ENCODE data around the gene RAPGEF4.

Gene RAPGEF4

GRCh38 chr2:172917716-172918115, 182.1 kb downstream of the RAPGEF4 start:
- DNase-seq: no peak

- no peak for DNase-seq
Observed at GRCh38 chr2:172919732-172920131, 184.1 kb downstream of the RAPGEF4 start.

GRCh38 chr2:172921532-172922236, 186.0 kb downstream of the RAPGEF4 start:
- DNase-seq: no peak

- DNase-seq: no peak
Observed at GRCh38 chr2:172922306-172922705, 186.7 kb downstream of the RAPGEF4 start.

DNA sequence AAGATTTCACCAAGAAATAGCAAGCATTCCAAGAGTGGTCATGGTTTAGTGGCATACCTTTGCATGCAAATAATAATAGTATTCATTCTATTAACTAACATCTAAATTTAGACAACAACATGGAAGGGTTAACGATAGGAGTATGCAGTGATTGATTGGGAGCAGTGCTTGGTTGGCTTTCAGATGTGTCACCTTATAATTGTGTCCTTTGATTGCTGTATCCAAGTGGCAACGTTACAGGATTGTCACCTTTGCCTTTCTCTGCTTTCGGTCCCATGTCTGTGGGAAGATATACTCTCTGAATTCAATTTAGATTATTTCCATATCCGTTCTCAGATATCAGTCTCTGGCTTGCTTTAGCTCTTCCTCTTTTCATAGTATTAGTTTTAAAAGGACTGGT, 187.2 kb downstream of the RAPGEF4 start:
- no peak for DNase-seq

DNA sequence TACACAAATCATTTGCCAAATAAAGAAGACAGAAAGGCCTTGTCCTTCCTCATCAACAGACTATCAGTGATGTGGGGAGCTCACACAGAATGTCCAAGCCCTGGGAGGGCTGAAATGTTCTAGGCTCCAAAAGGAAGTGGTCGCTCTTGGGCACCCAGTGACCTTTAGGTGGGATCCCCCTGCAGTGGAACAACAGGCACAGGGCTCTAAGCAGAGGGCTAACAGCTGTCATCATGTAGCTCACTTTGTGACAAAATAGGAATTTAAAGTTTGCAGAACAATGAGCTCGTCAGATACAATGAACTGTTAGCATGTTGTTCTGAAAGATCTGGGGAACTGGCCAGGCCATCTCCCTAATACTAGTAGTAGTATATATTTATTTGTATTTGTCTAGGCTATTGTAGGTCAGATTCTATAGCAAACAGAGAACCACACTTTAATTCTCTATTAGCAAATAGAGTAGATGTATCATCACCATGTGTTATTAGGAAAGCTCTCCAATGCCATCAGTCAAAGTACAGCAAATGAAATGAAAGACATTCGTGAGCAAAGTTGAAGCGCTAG, 188.5 kb downstream of the RAPGEF4 start:
- no peak for DNase-seq

DNA sequence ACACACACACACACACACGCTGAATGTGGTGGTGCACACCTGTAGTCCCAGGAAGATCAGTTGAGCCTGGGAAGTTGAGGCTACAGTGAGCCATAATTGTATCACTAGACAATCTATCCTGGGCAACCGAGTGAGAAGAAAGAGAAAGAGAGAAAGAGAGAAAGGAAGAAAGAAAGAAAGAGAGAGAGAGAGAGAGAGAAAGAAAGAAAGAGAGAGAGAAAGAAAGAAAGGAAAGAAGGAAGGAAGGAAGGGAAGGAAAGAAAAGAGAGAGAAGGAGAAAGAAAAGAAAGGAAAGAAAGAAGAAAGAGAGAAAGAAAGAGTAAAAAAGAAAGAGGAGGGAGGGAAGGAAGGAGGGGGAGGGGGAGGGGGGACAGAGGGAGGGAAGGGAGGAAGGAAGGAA, 190.0 kb downstream of the RAPGEF4 start:
- no peak for DNase-seq

DNA sequence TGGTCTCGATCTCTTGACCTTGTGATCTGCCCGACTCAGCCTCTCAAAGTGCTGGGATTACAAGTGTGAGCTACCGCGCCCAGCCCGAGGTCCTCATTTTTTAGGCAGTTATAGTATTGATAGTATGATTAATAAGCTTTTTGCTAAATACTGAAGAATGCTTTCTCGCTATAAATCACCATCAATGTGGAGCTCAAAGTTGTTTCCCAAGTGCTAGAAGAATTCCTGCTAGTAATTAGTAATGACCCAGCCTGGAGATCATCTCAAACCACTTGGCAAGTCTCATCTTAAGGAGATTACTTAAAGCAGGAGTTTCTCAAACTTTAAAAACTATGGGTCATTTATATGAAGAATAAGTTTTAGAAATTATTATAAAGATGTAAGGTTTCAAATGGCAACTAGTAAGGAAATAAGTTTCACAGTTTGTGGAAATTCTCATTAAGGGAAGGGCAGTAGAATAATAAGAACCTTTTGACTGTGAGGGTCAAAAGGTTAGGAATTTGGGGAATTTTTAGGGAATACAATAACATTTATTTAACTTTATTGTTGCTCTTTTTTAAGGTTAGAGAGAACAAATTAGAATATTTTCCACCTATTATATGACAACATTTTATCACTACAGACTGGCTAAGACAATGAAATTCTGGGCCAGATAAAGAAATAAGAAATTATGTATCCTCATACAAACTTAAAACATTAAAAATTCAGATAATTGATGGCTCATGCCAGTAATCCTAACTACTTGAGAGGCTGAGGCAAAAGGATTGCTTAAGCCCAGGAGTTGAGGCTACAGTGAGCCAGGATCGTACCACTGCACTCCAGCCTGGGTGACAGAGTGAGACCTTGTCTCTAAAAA, 191.4 kb downstream of the RAPGEF4 start:
- DNase-seq: no peak

DNA sequence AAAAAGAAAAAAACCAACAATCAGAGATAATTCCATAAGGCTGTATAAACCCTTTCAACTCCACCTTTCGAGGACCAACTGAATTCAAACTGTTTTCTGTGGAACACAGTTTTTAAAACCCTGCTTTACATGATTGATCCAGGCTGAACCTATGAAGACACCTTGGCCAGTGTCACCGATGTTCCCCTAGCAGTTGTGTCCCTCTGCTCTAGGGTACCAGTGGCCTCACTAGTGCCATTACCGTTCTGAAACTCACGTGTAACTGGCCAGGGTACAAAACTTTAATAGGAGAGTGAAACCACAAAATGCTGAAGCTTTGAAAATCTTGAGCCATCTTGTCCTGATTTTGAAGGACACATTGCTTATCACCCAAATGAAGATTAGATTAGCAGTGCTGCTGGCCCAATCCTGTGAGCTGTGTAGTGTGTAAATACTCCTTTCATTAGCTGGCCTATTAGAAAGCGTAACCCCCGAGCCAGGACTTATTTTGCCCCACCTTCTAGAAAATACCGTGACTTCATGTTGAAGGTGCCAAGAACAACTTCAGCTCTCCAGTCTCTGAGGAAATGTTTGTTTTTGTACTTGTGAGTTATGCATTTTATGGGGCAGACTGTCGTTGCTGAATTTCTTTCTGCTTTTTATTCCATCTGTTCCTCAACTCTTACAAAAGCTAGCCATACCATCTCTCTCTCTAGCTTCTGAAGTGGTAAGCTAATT, 192.2 kb downstream of the RAPGEF4 start:
- no peak for DNase-seq

DNA sequence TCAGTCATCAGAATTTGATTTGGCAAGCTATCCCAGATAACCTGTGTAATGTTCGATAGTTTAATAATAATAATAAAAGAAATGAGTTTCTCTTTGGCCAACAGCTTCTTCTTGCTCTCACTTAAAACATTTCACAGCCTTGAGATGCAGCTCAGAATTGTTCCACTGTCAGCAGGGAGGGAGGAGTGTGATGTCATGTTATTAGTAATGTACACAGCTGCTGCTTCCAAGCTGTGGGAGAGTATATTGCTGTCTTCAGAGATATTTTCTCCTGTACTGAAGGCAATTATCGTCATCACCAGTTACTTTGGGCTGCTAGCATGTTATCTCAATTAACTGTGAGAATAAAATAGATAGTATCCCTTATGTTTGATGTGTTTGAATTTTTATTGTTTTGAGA, 193.1 kb downstream of the RAPGEF4 start:
- no peak for DNase-seq

GRCh38 chr2:172929644-172930043, 194.0 kb downstream of the RAPGEF4 start:
- DNase-seq: no peak

DNA sequence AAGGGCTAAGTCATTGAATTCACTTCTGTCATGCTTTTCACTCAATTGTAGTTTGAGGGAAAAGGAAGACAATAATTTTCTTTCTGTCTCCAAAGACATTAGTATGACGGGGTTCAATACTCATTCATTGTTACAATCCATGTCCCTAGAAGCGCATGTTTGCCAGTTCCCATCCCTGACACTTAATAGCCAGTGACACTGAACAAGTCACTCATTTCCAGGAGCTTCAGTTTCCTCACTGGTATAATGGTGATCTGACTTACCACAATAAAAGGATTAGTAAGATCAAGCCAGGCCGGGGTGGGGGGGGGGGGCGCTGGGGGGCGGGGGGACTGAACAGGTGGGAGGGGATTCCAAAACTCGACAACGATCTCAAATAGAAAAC, 195.2 kb downstream of the RAPGEF4 start:
- peak; percentile 11 for DNase-seq

GRCh38 chr2:172931256-172931894, 195.7 kb downstream of the RAPGEF4 start:
- peak; percentile 60 for DNase-seq

DNA sequence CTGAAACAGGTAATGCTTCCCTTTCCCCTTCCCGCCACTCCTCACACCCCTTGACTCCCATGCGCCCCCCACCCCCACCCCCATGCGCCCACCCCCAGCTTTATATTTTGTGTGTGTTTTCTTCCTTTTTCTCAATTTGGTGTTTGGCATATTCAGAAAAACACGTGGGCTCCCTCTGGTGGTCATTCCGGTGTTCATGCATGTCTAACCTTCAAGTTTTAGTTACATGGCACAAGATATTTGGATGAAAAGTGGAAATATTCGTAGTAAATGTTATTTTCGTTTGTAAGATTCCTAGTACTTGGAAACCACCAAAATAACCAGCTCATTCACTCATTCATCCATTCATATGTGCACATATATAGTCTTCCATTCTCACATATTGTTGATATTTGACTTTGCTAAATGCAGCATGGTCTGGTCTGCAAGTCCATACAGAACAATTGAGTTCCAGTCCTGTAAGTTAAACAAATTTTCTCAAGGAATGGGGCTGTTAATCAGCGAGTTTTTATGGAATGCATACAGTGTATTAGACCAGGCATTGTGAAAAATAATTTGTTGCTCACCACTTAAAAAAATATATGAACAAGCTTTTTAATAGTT, 196.4 kb downstream of the RAPGEF4 start:
- DNase-seq: peak; percentile 31

- DNase-seq: no peak
Observed at GRCh38 chr2:172937884-172938712, 202.5 kb downstream of the RAPGEF4 start.

DNA sequence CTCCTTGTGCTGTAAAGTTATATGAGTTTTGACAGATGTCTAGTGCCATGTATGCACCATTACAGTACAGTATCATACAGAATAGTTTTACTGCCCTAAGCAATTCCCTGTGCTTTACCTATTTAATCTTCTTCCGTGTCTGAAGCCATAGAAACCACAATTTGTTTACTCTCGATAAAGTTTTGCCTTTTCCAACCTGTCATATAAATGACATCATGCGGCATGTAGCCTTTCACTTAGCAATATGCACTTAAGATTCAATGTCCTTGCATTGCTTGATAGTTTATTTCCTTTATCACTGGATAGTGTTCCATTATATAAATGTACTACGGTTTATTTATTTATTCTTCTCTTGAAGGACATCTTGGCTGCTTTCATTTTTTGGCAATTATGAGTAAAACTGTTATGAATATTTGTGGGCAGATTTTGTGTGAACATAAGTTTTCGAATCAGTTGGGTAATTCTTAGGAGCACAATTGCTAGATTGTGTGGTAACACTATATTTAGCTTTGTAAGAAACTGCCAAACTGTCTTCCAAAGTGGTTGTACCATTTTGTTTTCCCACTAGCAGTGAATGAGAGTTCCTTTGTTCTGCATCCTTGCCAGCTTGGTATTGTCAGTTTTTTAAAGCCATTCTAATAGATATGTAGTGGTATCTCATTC, 203.2 kb downstream of the RAPGEF4 start:
- no peak for DNase-seq

- DNase-seq: no peak
Observed at GRCh38 chr2:172943539-172943938, 207.9 kb downstream of the RAPGEF4 start.

DNA sequence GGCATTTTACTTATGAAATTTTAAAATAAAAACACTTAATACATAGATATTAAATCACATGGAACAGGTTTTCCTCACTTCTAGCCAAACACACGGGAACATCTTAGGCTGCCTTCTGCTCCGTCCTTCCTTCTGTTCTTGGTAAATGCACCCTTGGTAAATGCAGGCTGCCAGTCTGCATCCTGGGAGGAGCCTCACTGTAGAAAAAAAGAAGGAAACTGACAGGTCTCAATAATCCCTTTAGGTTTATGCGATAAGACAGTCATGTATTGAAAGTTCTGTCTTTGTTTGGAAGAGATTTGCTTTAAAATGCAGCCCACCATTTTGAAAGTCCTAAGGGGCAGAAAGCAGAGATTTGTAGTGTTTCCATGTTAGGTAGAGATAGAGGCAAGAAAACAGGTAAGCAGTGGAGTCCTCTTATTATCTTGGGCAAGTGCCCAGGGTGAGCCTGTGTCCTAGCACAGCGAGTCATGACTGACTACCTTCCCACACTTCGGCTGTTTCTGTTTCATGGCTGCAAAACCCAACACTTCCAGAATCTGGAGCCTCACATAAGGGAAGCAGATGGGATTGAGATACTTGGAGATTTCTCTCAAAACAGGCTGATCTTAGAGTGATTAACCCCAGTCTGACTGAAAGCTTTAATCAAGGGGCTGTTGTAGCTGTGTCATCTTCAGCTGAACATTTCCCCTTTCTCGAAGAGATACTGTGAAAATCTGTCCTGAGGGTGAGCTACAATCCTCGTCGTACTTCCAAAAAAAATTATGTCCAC, 208.6 kb downstream of the RAPGEF4 start:
- DNase-seq: no peak

DNA sequence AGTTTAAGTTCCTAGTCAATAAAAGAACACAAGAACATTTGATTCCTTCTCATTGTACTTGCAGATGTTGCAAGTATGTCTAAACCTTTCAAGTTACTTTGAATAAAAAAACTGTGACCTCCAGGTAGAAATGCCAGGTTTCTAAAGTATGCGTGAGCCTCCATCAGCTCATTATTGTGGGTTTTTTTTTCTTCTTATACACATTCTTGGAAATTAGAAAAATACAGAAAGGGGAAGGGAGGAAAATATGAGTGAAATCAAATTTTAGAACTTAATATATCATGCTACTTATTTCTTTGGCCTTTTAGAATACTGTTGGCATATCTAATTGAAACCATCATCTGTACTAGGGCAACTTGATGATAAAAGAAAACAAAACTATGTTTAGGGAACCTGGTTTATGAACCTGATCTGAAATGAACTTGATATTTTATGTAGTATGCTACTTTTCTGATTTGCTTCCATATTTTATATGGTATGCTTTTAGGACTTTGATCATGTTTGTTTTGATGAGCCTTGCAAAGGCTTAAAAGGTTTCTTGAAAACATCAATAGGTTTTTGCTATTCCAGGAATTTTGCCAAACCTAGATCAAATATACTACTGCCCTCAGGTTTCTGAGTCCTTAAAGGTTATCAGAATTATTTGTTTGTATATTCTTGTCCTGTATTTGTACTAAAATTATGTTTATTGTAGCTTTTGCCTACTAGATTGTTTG, 209.3 kb downstream of the RAPGEF4 start:
- DNase-seq: no peak

GRCh38 chr2:172945510-172945850, 209.8 kb downstream of the RAPGEF4 start:
- no peak for DNase-seq

Measured in NCI-H510A (cell line).